ENCODE results near the gene CHST11.

Gene CHST11

GRCh38 chr12:104721039-104721405 lies 264.3 kb downstream of the CHST11 start:
- no peak for DNase-seq (ENCODE audit: low read depth)

DNA sequence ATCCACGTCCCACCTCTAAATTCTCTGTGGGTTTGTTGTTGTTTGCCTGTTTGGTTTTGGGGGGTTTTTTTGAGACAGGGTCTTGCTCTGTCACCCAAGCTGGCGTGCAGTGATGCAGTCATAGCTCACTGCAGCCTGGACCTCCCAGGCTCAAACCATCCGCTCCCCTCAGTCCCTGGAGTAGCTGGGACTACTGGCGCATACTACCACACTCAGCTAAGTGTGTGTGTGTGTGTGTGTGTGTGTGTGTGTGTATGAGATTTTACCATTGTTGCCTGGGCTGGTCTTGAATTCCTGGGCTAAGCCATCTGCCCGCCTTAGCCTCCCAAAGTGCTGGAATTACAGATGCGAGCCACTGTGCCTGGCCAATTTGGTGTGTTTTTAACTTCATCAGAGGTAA lies 265.2 kb downstream of the CHST11 start:
- DNase-seq (ENCODE audit: low read depth) = no peak

DNA sequence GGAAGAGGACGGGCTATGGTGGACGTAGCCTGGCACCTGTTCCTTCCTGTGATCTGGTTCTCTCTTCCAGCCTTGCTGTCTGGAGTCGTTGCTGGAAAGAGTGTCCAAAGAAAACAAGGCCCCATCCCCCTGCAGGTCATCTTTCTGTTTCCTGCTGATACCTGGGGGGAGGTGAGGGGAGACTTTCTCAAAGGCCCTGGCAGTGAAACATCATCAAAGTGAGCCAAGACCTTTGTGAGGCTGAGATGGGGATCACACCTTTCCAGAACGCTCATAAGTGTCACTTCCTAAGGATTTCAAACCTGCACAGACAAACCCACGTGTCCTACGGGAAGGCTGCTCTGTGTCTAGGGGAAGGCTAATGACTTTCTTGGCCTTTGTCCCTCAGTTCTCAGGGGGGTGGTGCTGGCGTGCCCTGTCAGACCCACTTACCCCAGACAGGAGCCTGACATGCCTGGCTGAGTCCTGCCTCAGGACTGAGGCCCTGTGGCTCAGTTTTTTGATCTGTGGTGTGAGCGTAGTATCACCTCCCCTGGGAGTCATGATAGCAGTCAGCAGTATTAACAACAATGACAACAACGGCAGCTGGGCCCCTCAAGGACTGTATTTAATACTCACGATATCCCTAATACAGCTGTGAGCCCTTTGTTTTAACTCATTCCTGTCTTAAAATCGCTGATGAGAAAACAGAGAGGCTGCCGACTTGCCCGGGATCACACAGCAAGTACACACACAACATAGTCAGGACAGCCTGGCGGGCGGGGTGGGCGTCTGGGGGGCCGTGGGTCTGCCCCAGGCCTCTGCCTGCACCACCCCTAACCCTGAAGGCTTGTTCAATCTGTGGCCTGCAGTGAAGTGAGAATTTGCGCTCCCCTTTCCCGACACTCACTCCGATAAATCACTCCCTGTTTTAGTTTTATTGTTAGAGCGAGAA lies 266.1 kb downstream of the CHST11 start:
- DNase-seq (ENCODE audit: low read depth) = no peak

- DNase-seq (ENCODE audit: low read depth) = no peak
Measured at GRCh38 chr12:104723895-104724294, 267.1 kb downstream of the CHST11 start.

GRCh38 chr12:104724992-104725585 lies 268.3 kb downstream of the CHST11 start:
- no peak for DNase-seq (ENCODE audit: low read depth)

- no peak for DNase-seq (ENCODE audit: low read depth)
Measured at GRCh38 chr12:104725610-104726009, 268.9 kb downstream of the CHST11 start.

GRCh38 chr12:104727726-104728465 lies 271.1 kb downstream of the CHST11 start:
- no peak for DNase-seq (ENCODE audit: low read depth)

GRCh38 chr12:104729091-104729490 lies 272.3 kb downstream of the CHST11 start:
- no peak for DNase-seq (ENCODE audit: low read depth)

DNA sequence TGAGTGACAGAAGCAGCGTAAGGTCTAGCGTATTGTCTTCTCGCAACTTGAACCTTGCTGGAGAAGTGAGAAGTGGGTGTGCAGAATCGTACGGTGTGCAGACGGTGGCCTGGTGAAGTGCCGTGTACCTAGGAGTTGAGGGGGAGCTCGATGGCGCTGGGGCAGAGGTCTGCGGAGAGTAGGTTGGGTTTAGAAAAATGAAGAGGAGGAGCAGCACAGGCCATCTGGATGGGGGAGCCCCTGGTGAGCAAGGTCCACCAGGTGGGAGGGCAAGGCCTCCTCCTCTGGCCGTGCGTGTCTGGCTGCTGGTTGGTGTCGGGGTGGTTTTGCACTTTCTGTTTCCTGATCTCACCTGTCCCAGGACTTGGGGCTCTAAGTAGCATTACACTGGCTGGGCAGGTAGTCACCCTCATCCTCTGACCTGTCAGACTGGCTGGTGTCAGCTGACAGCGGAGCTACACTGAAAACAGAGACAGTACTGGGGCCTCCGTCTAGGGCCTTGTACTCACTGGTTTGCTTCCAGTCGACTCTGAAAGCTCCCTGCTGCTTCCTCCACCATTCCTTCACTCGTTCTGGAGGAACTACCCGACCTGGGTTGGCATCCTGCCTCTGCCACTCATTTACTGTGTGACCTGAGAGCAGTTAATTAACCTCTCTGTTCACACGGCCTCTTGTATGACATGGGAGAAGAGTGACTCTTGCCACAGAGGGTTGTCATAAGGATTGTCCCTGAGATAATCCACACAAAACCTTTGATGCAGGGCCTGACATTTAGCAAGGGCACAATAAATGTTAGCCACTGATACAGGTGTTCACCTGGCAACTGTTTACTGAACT lies 273.1 kb downstream of the CHST11 start:
- no peak for DNase-seq (ENCODE audit: low read depth)

GRCh38 chr12:104730763-104731162 lies 274.0 kb downstream of the CHST11 start:
- DNase-seq (ENCODE audit: low read depth) = no peak

- DNase-seq (ENCODE audit: low read depth) = no peak
Measured at GRCh38 chr12:104733717-104734175, 277.0 kb downstream of the CHST11 start.

- no peak for DNase-seq (ENCODE audit: low read depth)
Measured at GRCh38 chr12:104734541-104735095, 277.9 kb downstream of the CHST11 start.

DNA sequence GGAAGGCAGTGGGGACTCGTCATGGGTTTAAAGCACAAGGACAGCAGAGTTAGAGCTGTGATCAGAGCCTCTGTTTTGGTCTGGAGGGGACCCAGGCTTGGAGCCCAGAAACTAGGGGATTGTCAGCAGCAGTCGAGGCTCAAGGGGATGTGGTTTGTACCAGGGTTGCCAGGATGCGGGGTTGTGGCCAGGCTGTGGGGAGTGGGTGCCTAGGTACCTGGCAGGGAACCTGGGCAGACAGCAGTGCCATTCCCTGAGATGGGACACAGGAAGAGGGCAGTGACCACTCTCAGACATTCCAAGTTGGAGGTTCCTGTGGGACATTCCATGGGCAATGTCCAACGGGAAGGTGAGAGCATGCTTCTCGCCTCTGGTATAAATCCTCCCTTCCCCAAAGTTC lies 279.1 kb downstream of the CHST11 start:
- no peak for DNase-seq (ENCODE audit: low read depth)

DNA sequence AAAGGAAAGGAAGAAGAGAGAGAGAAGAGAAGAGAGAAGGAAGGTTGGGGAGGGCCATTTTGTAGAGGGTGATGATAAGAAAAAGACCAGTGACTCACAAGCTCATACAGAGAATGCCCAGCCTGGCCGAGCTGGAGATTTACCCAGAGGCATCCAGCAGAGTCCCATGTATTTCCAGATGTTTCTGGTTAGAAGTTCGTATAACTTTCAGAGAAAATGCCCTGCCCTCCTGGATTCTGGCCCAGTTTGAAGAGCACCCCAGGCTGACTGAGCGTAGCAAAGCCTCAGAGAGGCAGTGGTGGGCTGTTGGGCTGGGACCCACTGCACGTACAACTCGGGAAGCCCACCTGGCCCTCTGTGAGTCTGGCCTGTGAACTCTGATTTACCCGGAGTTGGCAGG lies 279.6 kb downstream of the CHST11 start:
- DNase-seq (ENCODE audit: low read depth) = peak; percentile 85

DNA sequence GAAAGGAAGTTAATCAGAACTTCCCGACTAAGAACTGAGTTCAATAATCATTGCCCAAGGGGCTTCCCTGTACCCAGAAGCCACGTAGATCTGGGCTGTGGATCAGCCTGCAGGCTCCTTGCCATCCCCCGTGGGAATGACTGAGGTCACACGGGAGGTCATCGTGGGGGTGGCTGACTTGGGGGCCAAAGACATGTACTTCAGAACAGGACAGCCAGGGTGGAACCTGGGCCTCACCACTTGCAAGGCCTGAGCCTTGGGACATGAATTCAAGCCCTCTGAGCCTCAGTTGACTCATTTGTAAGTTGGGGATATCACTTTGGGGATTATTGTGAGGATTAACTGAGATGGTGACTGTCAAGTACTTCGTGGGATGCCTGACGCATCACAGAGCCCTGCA lies 280.4 kb downstream of the CHST11 start:
- DNase-seq (ENCODE audit: low read depth) = no peak

GRCh38 chr12:104737791-104738301 lies 281.1 kb downstream of the CHST11 start:
- DNase-seq (ENCODE audit: low read depth) = no peak

GRCh38 chr12:104738331-104738730 lies 281.6 kb downstream of the CHST11 start:
- DNase-seq (ENCODE audit: low read depth) = no peak

DNA sequence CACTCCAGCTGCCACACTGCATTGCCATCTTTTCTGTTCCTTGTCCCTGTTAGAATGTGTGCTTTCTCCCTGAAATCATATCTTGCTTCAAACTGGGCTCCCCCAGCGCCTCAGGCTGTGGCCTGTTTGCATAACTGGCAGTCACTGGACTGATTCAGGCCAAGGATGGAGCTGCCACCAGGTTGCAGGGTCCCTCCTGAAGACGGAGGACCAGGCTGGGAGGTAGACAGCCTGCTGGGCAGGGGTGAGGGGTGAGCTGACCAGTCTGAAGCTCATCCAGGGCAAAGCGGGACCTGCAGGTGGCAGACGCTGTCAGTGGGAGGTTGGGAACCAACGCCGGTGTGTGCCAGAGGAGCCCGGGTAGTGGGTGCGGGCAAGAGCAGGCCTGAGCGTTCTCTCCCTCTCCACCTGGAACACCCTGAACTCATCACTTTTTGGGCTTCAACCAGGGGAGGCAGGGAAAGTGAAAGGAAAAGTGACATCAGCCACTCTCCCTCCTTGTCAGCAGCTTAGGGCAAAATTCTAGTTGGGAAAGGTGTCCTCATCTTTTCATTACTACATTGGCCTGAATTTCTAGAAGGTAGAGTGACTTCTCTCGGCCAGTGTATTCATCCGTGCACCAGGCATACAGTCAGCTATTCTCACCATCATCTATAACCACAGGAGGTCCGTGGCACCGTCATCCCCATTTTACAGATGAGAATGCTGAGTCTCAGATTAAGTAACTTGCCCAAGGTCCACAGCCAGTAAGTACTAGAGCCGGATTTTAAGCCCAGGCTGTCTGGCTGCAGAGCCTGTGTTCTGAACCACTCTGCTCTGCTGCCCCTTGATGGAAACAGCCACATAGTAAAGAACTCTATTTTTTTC lies 282.3 kb downstream of the CHST11 start:
- no peak for DNase-seq (ENCODE audit: low read depth)

DNA sequence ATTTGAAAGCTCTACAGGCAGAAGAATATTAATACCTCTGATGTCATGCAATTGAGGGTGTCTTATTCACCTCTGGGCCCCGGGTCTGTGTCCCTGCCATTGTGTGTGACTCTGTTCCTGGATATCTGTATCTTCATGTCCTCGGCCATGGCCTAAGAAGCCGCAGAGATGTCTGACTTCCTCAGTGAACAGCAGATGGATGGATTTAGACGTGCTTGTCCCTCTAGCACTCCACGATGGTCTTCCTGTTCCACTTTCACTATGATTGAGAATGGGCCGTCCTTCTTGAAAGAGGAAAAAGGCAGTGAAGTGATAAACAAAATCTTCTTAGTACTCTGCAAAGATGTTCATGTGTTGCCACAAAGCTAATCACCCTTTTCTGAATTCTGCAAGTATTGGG lies 283.9 kb downstream of the CHST11 start:
- DNase-seq (ENCODE audit: low read depth) = no peak

DNA sequence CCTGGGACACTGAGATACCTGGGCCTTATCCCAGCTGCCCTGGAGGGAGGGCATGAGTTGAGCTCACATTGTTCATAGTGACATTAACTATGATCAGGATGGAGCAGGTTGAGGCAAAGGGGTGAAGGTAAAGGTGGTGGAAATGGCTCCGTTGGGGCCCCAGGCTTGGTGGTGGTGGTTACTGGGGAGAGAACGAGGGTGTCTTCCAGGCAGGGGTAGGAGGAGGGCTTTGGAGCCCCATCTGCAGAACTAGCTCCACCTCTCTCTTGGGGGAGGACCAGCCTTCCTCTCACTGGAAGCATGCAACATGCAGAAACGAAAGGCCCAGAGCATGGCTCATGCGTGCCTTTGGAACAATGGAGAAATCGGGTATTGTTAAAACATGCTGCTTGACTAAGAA lies 284.3 kb downstream of the CHST11 start:
- DNase-seq (ENCODE audit: low read depth) = no peak

All from EH (cell line).